ENCODE results near the gene DGCR2.
"Not testable (repeated sequence)": the region's sequence is repeated elsewhere in the genome, so short reads cannot be mapped to it uniquely, and the experiment has no call there.

Gene DGCR2

GRCh38 chr22:19030889-19031252 is 91.3 kb downstream of the DGCR2 start:
- not testable (repeated sequence) for H3K9me3 ChIP-seq (ENCODE audit: insufficient read depth, low read depth, low read length); H3K9ac ChIP-seq (ENCODE audit: low read depth, low read length); H3K4me1 ChIP-seq (ENCODE audit: insufficient read depth, low read length); H3K27ac ChIP-seq (ENCODE audit: low read depth, low read length); H3K4me3 ChIP-seq (ENCODE audit: low read length); H3K36me3 ChIP-seq (ENCODE audit: insufficient read depth, low read length)
- 96% methylated on average over 6 of the region's 7 CpGs for WGBS
- peaks cover 37% of the 10 kb centered on the region for H3K27me3 ChIP-seq (ENCODE audit: insufficient read depth, low read length)

GRCh38 chr22:19030226-19030888 is 91.9 kb downstream of the DGCR2 start:
- WGBS: 62% methylated on average over 20 of the region's 21 CpGs
- H3K27me3 ChIP-seq (ENCODE audit: insufficient read depth, low read length): peaks cover 37% of the 10 kb centered on the region
- H3K4me3 ChIP-seq (ENCODE audit: low read length); H3K9ac ChIP-seq (ENCODE audit: low read depth, low read length); H3K27ac ChIP-seq (ENCODE audit: low read depth, low read length); H3K36me3 ChIP-seq (ENCODE audit: insufficient read depth, low read length); H3K4me1 ChIP-seq (ENCODE audit: insufficient read depth, low read length); H3K9me3 ChIP-seq (ENCODE audit: insufficient read depth, low read depth, low read length): not testable (repeated sequence)

- H3K27ac ChIP-seq (ENCODE audit: low read depth, low read length); H3K9ac ChIP-seq (ENCODE audit: low read depth, low read length); H3K36me3 ChIP-seq (ENCODE audit: insufficient read depth, low read length); H3K9me3 ChIP-seq (ENCODE audit: insufficient read depth, low read depth, low read length); H3K4me1 ChIP-seq (ENCODE audit: insufficient read depth, low read length): not testable (repeated sequence)
- 7% methylated on average over 105 of the region's 125 CpGs for WGBS
- peaks cover 37% of the 10 kb centered on the region for H3K27me3 ChIP-seq (ENCODE audit: insufficient read depth, low read length)
- H3K4me3 ChIP-seq (ENCODE audit: low read length): peak overlapping the region; percentile 27; the same call in 1 of the 2 replicates
Observed at GRCh38 chr22:19029113-19030103, 92.8 kb downstream of the DGCR2 start.

- not testable (repeated sequence) for H3K9me3 ChIP-seq (ENCODE audit: insufficient read depth, low read depth, low read length); H3K27ac ChIP-seq (ENCODE audit: low read depth, low read length); H3K4me3 ChIP-seq (ENCODE audit: low read length); H3K36me3 ChIP-seq (ENCODE audit: insufficient read depth, low read length); H3K4me1 ChIP-seq (ENCODE audit: insufficient read depth, low read length); H3K9ac ChIP-seq (ENCODE audit: low read depth, low read length)
- peaks cover 37% of the 10 kb centered on the region for H3K27me3 ChIP-seq (ENCODE audit: insufficient read depth, low read length)
- WGBS: 84% methylated on average over 4 of the region's 5 CpGs
Observed at GRCh38 chr22:19028060-19028455, 94.2 kb downstream of the DGCR2 start.

- peaks cover 34% of the 10 kb centered on the region for H3K27me3 ChIP-seq (ENCODE audit: insufficient read depth, low read length)
- WGBS: 68% methylated on average over 5 of the region's 8 CpGs
- H3K4me1 ChIP-seq (ENCODE audit: insufficient read depth, low read length); H3K27ac ChIP-seq (ENCODE audit: low read depth, low read length); H3K36me3 ChIP-seq (ENCODE audit: insufficient read depth, low read length); H3K9ac ChIP-seq (ENCODE audit: low read depth, low read length); H3K9me3 ChIP-seq (ENCODE audit: insufficient read depth, low read depth, low read length); H3K4me3 ChIP-seq (ENCODE audit: low read length): not testable (repeated sequence)
Observed at GRCh38 chr22:19027371-19028059, 94.7 kb downstream of the DGCR2 start.

GRCh38 chr22:19026080-19026479 is 96.1 kb downstream of the DGCR2 start:
- H3K9me3 ChIP-seq (ENCODE audit: insufficient read depth, low read depth, low read length); H3K27ac ChIP-seq (ENCODE audit: low read depth, low read length); H3K9ac ChIP-seq (ENCODE audit: low read depth, low read length); H3K36me3 ChIP-seq (ENCODE audit: insufficient read depth, low read length); H3K4me3 ChIP-seq (ENCODE audit: low read length); H3K4me1 ChIP-seq (ENCODE audit: insufficient read depth, low read length): not testable (repeated sequence)
- H3K27me3 ChIP-seq (ENCODE audit: insufficient read depth, low read length): peaks cover 29% of the 10 kb centered on the region
- no CpG with 5 or more reads among the region's 11 CpGs for WGBS

GRCh38 chr22:19024956-19025489 is 97.2 kb downstream of the DGCR2 start:
- 78% methylated on average over 3 of the region's 4 CpGs for WGBS
- H3K9me3 ChIP-seq (ENCODE audit: insufficient read depth, low read depth, low read length); H3K4me3 ChIP-seq (ENCODE audit: low read length); H3K9ac ChIP-seq (ENCODE audit: low read depth, low read length); H3K27ac ChIP-seq (ENCODE audit: low read depth, low read length); H3K4me1 ChIP-seq (ENCODE audit: insufficient read depth, low read length); H3K36me3 ChIP-seq (ENCODE audit: insufficient read depth, low read length): not testable (repeated sequence)
- H3K27me3 ChIP-seq (ENCODE audit: insufficient read depth, low read length): peaks cover 20% of the 10 kb centered on the region

GRCh38 chr22:19023931-19024330 is 98.3 kb downstream of the DGCR2 start:
- not testable (repeated sequence) for H3K36me3 ChIP-seq (ENCODE audit: insufficient read depth, low read length); H3K27ac ChIP-seq (ENCODE audit: low read depth, low read length); H3K9ac ChIP-seq (ENCODE audit: low read depth, low read length); H3K4me1 ChIP-seq (ENCODE audit: insufficient read depth, low read length); H3K27me3 ChIP-seq (ENCODE audit: insufficient read depth, low read length); H3K9me3 ChIP-seq (ENCODE audit: insufficient read depth, low read depth, low read length); H3K4me3 ChIP-seq (ENCODE audit: low read length)
- WGBS: 98% methylated on average over 7 of the region's 10 CpGs

- WGBS: 98% methylated on average over 6 of the region's 8 CpGs
- Histone ChIP-seq H3K9ac (ENCODE audit: low read depth, low read length) (no peak overlapping the region), H3K4me3 (ENCODE audit: low read length) (no peak overlapping the region), H3K27me3 (ENCODE audit: insufficient read depth, low read length) (no peaks in the 10 kb centered on the region), H3K36me3 (ENCODE audit: insufficient read depth, low read length) (no peaks in the 10 kb centered on the region), H3K27ac (ENCODE audit: low read depth, low read length) (no peak overlapping the region), H3K4me1 (ENCODE audit: insufficient read depth, low read length) (no peaks in the 10 kb centered on the region), H3K9me3 (ENCODE audit: insufficient read depth, low read depth, low read length) (no peaks in the 10 kb centered on the region)
Observed at GRCh38 chr22:19022755-19023154, 99.5 kb downstream of the DGCR2 start.

GRCh38 chr22:19019679-19020032 is 102.6 kb downstream of the DGCR2 start:
- WGBS: 77% methylated on average over 6 of the region's 7 CpGs

GRCh38 chr22:19019029-19019678 is 103.1 kb downstream of the DGCR2 start:
- Histone ChIP-seq H3K27ac (ENCODE audit: low read depth, low read length) (no peak overlapping the region), H3K4me3 (ENCODE audit: low read length) (no peak overlapping the region), H3K36me3 (ENCODE audit: insufficient read depth, low read length) (no peaks in the 10 kb centered on the region), H3K4me1 (ENCODE audit: insufficient read depth, low read length) (no peaks in the 10 kb centered on the region), H3K27me3 (ENCODE audit: insufficient read depth, low read length) (no peaks in the 10 kb centered on the region), H3K9ac (ENCODE audit: low read depth, low read length) (no peak overlapping the region), H3K9me3 (ENCODE audit: insufficient read depth, low read depth, low read length) (no peaks in the 10 kb centered on the region)
- 93% methylated on average over 19 of the region's 19 CpGs for WGBS

More at GRCh38 chr22:19019679-19020032, 102.6 kb downstream of the DGCR2 start:
- H3K36me3 ChIP-seq (ENCODE audit: insufficient read depth, low read length): no peaks in the 10 kb centered on the region
- H3K27ac ChIP-seq (ENCODE audit: low read depth, low read length): no peak overlapping the region
- no peaks in the 10 kb centered on the region for H3K9me3 ChIP-seq (ENCODE audit: insufficient read depth, low read depth, low read length)
- H3K9ac ChIP-seq (ENCODE audit: low read depth, low read length): no peak overlapping the region
- H3K4me1 ChIP-seq (ENCODE audit: insufficient read depth, low read length): no peaks in the 10 kb centered on the region
- H3K4me3 ChIP-seq (ENCODE audit: low read length): no peak overlapping the region
- H3K27me3 ChIP-seq (ENCODE audit: insufficient read depth, low read length): no peaks in the 10 kb centered on the region
